ENCODE measurements around the gene NEK9. TPM values are rescaled to one million over a fixed set of nuclear protein-coding genes. Genes with fewer than 3 reads are reported as not detected.

The NEK9 gene
- total and polyA plus RNA-seq, 9 of the 15 experiments (the other 6 are each of a cell fraction or from before 2014, with no cell fraction given), result 2.8 to 39.6 (median 19.8) TPM

- H3K36me3 ChIP-seq (ENCODE audit: control insufficient read depth, insufficient read depth, low read length), result peaks cover 16% of the 10 kb centered on the region; the same call in 2 of the 3 replicates
- DNase-seq (ENCODE audit: extremely low read depth in 1 of 4, low spot score in 3 of 4) (peak; percentile 32 to 70 (median 46)), ATAC-seq (peak; percentile 47), FAIRE-seq (peak; percentile 89)
- H4K20me1 ChIP-seq (replicated peaks; ENCODE audit: control insufficient read depth, insufficient read depth, low read length), result no peaks in the 10 kb centered on the region
- peaks cover 11 to 14% of the 10 kb centered on the region in 2 experiments for H3K4me1 ChIP-seq (replicated peaks in 1 of 2; ENCODE audit: control insufficient read depth in 2 of 2, insufficient read depth in 2 of 2, low read length in 2 of 2)
- CTCF ChIA-PET (ENCODE audit: low intra/inter-chr PET ratio), result no interaction called here
- in situ Hi-C loops (cut with MboI), result no loop called here
- H3K4me3 ChIP-seq, result no peak overlapping the region
- peak overlapping the region; percentile 46; the same call in 1 of the 3 replicates for H3K27ac ChIP-seq (ENCODE audit: extremely low read depth, low read depth, low read length)
- peak overlapping the region; percentile 29; the same call in 1 of the 2 replicates for H3K4me2 ChIP-seq (ENCODE audit: insufficient read depth, low read length)
- no TSS peak for BruUV-seq (replicated peaks)
- peak overlapping the region; percentile 49; the same call in 1 of the 2 replicates for H2AFZ ChIP-seq (ENCODE audit: low read depth, low read length)
- 0 out of 4 replicates have a peak overlapping the region, but pooled peaks of 1 of the 2 experiments have one; percentile 2 for H3K9ac ChIP-seq (ENCODE audit: insufficient read depth in 1 of 2, low read depth in 2 of 2, low read length in 2 of 2)
- H3K27me3 ChIP-seq (ENCODE audit: control insufficient read depth in 2 of 2, insufficient read depth in 2 of 2, low read length in 2 of 2), result no peaks in the 10 kb centered on the region
- WGBS (ENCODE audit: insufficient coverage, low coverage, missing lambda C conversion rate), result 6% methylated on average over 4 of the region's 7 CpGs
- no peaks in the 10 kb centered on the region for H3K9me3 ChIP-seq (replicated peaks; ENCODE audit: control insufficient read depth, insufficient read depth, low read depth, low read length)
- intact Hi-C loops (cut with micrococcal nuclease), result no loop called here
- POLR2A ChIA-PET, result interaction anchor here (1.1 to 1.2 kb wide), 2 partner anchors 153 to 177 kb away, joined by 3 to 4 read pairs; no protein-coding TSS in a partner anchor
- H3K79me2 ChIP-seq (ENCODE audit: control insufficient read depth, insufficient read depth, low read length), result peaks cover 34% of the 10 kb centered on the region
- no peaks in the 10 kb centered on the region for H3K9me1 ChIP-seq (ENCODE audit: control insufficient read depth, insufficient read depth, low read length)
- TF ChIP-seq BHLHE40 (IDR thresholded peaks at IDR 0.05; ENCODE audit: low read length) (no peak), ZNF445 (CRISPR knock-in tag; IDR thresholded peaks at IDR 0.05; ENCODE audit: low read depth) (no peak), CREB1 (IDR thresholded peaks at IDR 0.05) (no peak), CREB1 (CRISPR knock-in tag; IDR thresholded peaks at IDR 0.05) (peak; percentile 19; the same call in 1 of the 2 replicates), ZNF24 (IDR thresholded peaks at IDR 0.05) (0 out of 2 replicates have a peak, but pooled peaks have one; percentile 38), SNIP1 (IDR thresholded peaks at IDR 0.05; ENCODE audit: low read depth) (no peak), C11orf30 (IDR thresholded peaks at IDR 0.05; ENCODE audit: low read depth) (no peak), JUND (IDR thresholded peaks at IDR 0.05; ENCODE audit: borderline replicate concordance, low read depth, low read length) (peak; percentile 86), JUND (tag; IDR thresholded peaks at IDR 0.05; ENCODE audit: borderline replicate concordance, low read depth, low read length) (peak; percentile 77; the same call in 2 of the 3 replicates), SMARCA4 (IDR thresholded peaks at IDR 0.05) (peak; percentile 51), ZNF518B (CRISPR knock-in tag; IDR thresholded peaks at IDR 0.05) (no peak), CREM (IDR thresholded peaks at IDR 0.05; ENCODE audit: low read depth) (peak; percentile 24; the same call in 1 of the 2 replicates), ZSCAN29 (IDR thresholded peaks at IDR 0.05) (no peak), HMBOX1 (IDR thresholded peaks at IDR 0.05) (peak; percentile 27; the same call in 1 of the 2 replicates), RCOR1 (IDR thresholded peaks at IDR 0.05; ENCODE audit: borderline replicate concordance in 1 of 2, low read depth in 2 of 2, low read length in 2 of 2) (0 out of 4 replicates have a peak, but pooled peaks of 1 of the 2 experiments have one; percentile 20), ATF1 (CRISPR knock-in tag; IDR thresholded peaks at IDR 0.05) (no peak), ATF1 (tag; IDR thresholded peaks at IDR 0.05) (0 out of 2 replicates have a peak, but pooled peaks have one; percentile 21), USF2 (CRISPR knock-in tag; IDR thresholded peaks at IDR 0.05) (no peak), ARID1B (IDR thresholded peaks at IDR 0.05) (peak; percentile 44), MEIS2 (IDR thresholded peaks at IDR 0.05; ENCODE audit: partially characterized antibody) (peak; percentile 12)
Measured at GRCh38 chr14:75123991-75124390, 2.9 kb downstream of the NEK9 start.
